ENCODE data around the gene FLNB.

The FLNB gene

DNA sequence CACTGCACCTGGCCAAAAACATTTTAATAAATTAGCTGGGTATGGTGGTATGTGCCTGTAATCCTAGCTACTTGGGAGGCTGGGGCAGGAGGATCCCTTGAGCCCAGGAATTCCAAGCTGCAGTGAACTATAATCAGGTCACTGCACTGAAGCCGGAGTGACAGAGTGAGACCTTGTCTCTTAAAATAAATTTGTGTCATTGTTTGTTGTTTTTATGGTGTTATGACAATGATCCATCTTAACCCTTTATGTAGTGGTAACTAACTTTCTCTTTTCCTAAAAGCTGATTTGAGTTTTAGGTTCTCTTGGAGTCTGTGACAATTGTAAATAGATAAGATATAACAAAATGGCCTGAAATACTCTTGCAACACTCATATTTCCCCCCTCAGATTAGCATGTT, 20.7 kb downstream of the FLNB start:
- TF ChIP-seq, protein P1, sequence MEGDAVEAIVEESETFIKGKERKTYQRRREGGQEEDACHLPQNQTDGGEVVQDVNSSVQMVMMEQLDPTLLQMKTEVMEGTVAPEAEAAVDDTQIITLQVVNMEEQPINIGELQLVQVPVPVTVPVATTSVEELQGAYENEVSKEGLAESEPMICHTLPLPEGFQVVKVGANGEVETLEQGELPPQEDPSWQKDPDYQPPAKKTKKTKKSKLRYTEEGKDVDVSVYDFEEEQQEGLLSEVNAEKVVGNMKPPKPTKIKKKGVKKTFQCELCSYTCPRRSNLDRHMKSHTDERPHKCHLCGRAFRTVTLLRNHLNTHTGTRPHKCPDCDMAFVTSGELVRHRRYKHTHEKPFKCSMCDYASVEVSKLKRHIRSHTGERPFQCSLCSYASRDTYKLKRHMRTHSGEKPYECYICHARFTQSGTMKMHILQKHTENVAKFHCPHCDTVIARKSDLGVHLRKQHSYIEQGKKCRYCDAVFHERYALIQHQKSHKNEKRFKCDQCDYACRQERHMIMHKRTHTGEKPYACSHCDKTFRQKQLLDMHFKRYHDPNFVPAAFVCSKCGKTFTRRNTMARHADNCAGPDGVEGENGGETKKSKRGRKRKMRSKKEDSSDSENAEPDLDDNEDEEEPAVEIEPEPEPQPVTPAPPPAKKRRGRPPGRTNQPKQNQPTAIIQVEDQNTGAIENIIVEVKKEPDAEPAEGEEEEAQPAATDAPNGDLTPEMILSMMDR (IDR thresholded peaks at IDR 0.05; ENCODE audit: low read depth, low read length, missing control alignments): no peak
- no peak overlapping the region for H3K4me3 ChIP-seq (replicated peaks; ENCODE audit: low read depth, low read length)
- no peak for DNase-seq (ENCODE audit: extremely low read depth, low read depth)

DNA sequence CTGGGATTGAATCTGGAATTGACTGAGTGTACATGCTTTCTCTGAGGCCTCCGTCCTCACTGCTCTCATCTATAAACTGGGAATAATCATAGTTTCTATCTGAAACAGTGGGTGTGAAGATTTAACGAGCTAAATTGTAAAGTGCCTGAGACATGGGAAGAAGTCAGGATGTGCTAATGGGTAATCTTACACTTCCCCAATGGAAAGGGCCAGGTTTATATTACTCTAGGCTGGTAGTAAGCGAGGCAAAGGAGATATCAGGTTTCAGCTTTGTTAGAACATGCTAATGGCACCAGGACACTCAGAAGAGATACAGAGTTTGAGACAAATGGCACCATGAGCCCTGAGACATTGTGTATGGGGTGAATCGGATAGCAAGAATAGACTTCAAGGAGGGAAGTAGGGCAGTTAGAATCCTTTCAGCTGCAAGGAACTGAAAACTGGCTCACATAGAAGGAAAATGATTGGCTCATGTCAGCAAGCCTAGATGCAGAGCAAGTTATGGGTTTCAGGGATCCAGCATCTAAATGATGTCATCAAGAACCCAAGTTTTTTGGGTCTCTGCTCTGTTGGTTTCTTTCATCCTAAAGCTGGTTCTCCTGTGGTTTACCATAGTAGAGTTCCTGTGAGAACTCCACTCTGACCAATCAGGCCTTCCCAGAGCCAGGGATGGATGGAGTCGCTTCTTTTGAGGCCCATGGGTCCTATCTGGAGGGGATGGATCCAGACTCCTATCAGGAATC, 21.8 kb downstream of the FLNB start:
- TF ChIP-seq, protein P1 (IDR thresholded peaks at IDR 0.05; ENCODE audit: low read depth, low read length, missing control alignments): no peak
- H3K4me3 ChIP-seq (replicated peaks; ENCODE audit: low read depth, low read length): no peak overlapping the region
- DNase-seq (ENCODE audit: extremely low read depth, low read depth): no peak

DNA sequence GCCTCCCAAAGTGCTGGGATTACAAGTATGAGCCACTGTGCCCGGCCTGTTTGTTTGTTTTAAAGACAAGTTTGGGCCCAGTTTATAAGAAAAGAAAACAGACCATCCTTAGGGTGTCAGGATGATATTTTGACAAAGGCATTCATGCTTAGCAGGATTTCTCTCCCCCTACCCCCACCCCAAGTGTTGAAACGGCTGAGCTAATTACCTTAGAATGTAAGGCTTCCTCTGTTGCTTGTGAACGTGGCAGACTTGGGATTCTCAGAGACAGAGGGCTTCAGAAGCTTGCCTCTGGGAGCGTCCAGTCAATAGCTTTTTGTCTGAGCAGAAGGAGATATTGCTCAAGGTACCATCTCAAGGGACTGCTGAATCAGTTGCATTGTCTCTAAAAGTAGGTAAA, 24.0 kb downstream of the FLNB start:
- TF ChIP-seq, protein P1 (IDR thresholded peaks at IDR 0.05; ENCODE audit: low read depth, low read length, missing control alignments): no peak
- no peak overlapping the region for H3K4me3 ChIP-seq (replicated peaks; ENCODE audit: low read depth, low read length)
- no peak for DNase-seq (ENCODE audit: extremely low read depth, low read depth)

DNA sequence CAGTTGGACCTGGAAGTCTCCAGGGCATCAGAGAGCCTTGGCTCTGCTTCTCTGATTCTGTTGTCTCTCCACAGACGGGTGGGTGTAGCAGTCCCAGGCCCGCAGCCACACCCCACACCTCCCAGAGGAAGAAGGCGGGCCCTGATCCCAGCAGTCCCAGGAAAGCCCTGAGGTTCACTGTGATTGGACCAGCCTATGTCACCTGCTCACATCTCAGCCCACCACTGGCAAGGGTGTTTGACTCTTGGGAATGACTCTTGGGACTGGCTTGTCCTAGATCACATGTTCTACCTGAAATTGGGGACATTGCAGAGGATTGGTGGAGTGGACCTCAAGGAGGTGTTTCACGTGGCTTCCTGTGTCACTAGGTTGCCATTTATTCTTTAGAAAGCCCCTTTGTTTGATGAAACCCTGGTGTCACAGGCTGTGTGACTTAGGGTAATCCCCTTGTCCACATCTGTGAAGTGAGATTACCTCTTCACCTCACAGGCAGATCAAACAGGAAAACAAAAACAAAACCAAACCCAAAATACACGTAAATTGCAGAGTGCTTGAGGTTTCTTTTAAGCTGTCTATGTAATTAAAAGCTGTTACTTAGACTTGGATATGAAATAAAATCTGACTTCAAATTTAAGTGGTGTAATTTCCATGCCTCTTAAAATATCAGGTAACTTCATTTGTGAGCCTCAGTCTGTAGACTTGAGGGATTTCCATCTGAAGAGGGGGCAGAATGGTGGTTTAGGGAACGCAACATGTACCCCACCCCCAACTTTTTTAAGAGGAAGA, 26.7 kb downstream of the FLNB start:
- TF ChIP-seq, protein P1 (IDR thresholded peaks at IDR 0.05; ENCODE audit: low read depth, low read length, missing control alignments): no peak
- H3K4me3 ChIP-seq (replicated peaks; ENCODE audit: low read depth, low read length): no peak overlapping the region
- DNase-seq (ENCODE audit: extremely low read depth, low read depth): no peak

DNA sequence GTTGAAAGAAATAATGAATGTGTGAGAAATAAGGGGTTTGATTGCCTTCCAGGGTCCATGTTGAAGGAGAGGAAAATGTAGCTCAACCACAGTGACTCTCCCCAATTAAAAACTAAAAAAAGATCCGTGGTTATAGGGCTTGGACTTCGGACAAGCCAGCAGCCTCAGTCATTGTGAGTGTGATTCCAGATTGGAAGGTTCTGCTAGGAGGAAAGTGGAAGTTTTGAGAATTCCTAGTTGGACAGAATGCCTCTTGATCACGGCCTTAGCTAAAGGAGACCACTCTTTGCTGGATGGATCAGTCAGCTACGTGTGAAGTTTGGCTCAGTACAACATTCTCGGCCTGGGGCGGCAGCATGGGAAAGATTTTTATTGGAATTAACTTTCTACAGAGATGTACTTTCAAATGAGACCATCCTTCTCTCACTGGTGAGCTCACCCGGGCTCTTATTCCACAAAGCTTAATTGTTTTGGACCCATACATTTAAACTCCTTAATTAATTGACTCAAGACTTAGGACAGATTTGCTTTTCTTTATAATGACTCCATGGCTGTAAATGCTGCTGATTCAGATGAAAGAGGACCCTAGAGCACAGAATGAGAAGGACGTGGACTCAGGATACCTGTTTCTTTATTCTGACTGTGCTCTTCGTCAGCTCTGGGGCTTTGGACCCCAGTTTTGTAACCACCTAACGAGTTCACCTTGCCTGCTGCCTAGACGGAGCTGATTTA, 27.5 kb downstream of the FLNB start:
- TF ChIP-seq, protein P1 (IDR thresholded peaks at IDR 0.05; ENCODE audit: low read depth, low read length, missing control alignments): no peak
- DNase-seq (ENCODE audit: extremely low read depth, low read depth): no peak
- no peak overlapping the region for H3K4me3 ChIP-seq (replicated peaks; ENCODE audit: low read depth, low read length)

DNA sequence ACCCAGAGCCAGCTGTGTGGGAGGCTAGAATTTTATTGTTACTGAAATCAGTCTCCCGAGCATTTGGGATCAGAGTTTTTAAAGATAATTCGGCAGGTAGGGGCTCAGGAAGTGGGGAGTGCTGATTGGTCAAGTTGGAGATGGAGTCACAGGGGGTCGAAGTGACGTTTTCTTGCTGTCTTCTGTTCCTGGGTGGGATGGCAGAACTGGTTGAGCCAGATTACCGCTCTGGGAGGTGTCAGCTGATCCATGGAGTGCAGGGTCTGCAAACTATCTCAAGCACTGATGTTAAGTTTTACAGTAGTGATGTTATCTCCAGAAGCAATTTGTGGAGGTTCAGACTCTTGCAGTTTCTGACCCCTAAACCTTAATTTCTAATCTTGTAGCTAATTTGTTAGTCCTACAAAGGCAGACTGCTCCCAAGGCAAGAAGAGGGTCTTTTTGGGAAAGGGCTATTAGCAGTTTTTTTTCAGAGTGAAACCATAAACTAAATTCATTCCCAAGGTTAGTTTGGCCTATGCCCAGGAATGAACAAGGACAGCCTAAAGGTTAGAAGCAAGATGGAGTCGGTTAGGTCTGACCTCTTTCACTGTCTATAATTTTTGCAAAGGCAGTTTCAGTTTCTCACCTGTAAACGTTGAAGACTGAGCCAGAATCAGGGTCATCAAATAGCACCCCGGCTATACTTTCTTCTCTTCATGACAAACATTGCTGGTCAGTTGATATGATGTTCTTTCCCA, 28.2 kb downstream of the FLNB start:
- no peak overlapping the region for H3K4me3 ChIP-seq (replicated peaks; ENCODE audit: low read depth, low read length)
- TF ChIP-seq, protein P1 (IDR thresholded peaks at IDR 0.05; ENCODE audit: low read depth, low read length, missing control alignments): no peak
- no peak for DNase-seq (ENCODE audit: extremely low read depth, low read depth)

Data from HFF-Myc (cell line).